Skeletal muscle satellite cell (primary cell): ENCODE results near the gene CHFR. TPM values are rescaled to one million over a fixed set of nuclear protein-coding genes. Genes with fewer than 3 reads are reported as not detected.
A peak's percentile ranks its signal among the peaks of the same experiment; 100 is the strongest.
"Not testable (repeated sequence)": the region's sequence is repeated elsewhere in the genome, so short reads cannot be mapped to it uniquely, and the experiment has no call there.

ENCODE experiments used
- H3K27me3 ChIP-seq: 2 replicates; pipeline ENCODE4 v1.7.0; 2013; ENCODE audit warnings: low read length; ENCODE audit not compliant: control insufficient read depth, insufficient read depth
- H3K36me3 ChIP-seq: 2 replicates; pipeline ENCODE4 v1.7.0; 2013; ENCODE audit warnings: mild to moderate bottlenecking, control low read depth, low read length; ENCODE audit not compliant: insufficient read depth
- H3K4me1 ChIP-seq: 2 replicates; pipeline ENCODE4 v1.7.0; 2013; ENCODE audit warnings: low read length; ENCODE audit not compliant: control insufficient read depth, insufficient read depth
- H3K4me2 ChIP-seq: 2 replicates; pipeline ENCODE4 v1.7.0; 2013; ENCODE audit warnings: mild to moderate bottlenecking, low read length
- H3K4me3 ChIP-seq: 2 replicates; pipeline ENCODE4 v1.7.0; 2013; ENCODE audit warnings: low read length
- H3K9ac ChIP-seq: 2 replicates; pipeline ENCODE4 v1.7.0; 2013; ENCODE audit warnings: mild to moderate bottlenecking, low read depth, low read length, moderate library complexity
- H3K9me3 ChIP-seq: replicated peaks from 2 replicates; pipeline ENCODE4 v1.7.0; 2013; ENCODE audit warnings: mild to moderate bottlenecking, control low read depth, low read length
- total RNA-seq: library from RNA; depleted of rRNA; stranded (reverse); fragments of >200 nt; gene quantifications from 2 replicates; pipeline ENCODE4 v1.2.3, GENCODE V29; 2012; rRNA removed

Gene CHFR
- total RNA-seq: 30.6 and 35.0 TPM in 2 replicates

GRCh38 chr12:132887513-132888351, at the start of gene CHFR:
Gene CHFR (minus strand): TSS chr12:132887605. CDS start chr12:132887328, 277 bp downstream.
- Histone ChIP-seq H3K4me1 (no peaks in the 10 kb centered on the region), H3K36me3 (peaks cover 24% of the 10 kb centered on the region), H3K27me3 (no peaks in the 10 kb centered on the region), H3K9ac (peak within 1 kb of the TSS; percentile 94), H3K4me2 (peak within 1 kb of the TSS; percentile 90), H3K4me3 (peak within 1 kb of the TSS; percentile 91), H3K9me3 (no peaks in the 10 kb centered on the region)

GRCh38 chr12:132936921-132937320, 49.5 kb upstream of the CHFR start:
- H3K9me3 ChIP-seq: peaks cover 35% of the 10 kb centered on the region

GRCh38 chr12:132936163-132936562, 48.8 kb upstream of the CHFR start:
- H3K4me3 ChIP-seq: no peak overlapping the region
- H3K9ac ChIP-seq: no peak overlapping the region
- peaks cover 36% of the 10 kb centered on the region for H3K9me3 ChIP-seq
- no peak overlapping the region for H3K4me2 ChIP-seq
- H3K4me1 ChIP-seq: no peaks in the 10 kb centered on the region
- H3K27me3 ChIP-seq: no peaks in the 10 kb centered on the region
- peaks cover 32% of the 10 kb centered on the region for H3K36me3 ChIP-seq

More at GRCh38 chr12:132936921-132937320, 49.5 kb upstream of the CHFR start:
- not testable (repeated sequence) for H3K4me2 ChIP-seq, H3K4me3 ChIP-seq, H3K9ac ChIP-seq, H3K4me1 ChIP-seq, H3K27me3 ChIP-seq
- peaks cover 32% of the 10 kb centered on the region for H3K36me3 ChIP-seq

- Histone ChIP-seq H3K4me2 (no peak overlapping the region), H3K36me3 (peaks cover 37% of the 10 kb centered on the region), H3K4me3 (no peak overlapping the region), H3K4me1 (no peaks in the 10 kb centered on the region), H3K9ac (no peak overlapping the region), H3K9me3 (peaks cover 83% of the 10 kb centered on the region), H3K27me3 (no peaks in the 10 kb centered on the region)
Measured at GRCh38 chr12:132926415-132926833, 39.0 kb upstream of the CHFR start.

- H3K9me3 ChIP-seq: peaks cover 85% of the 10 kb centered on the region
- no peak overlapping the region for H3K4me2 ChIP-seq
- no peaks in the 10 kb centered on the region for H3K4me1 ChIP-seq
- no peak overlapping the region for H3K9ac ChIP-seq
- H3K4me3 ChIP-seq: peak overlapping the region; percentile 42
- H3K36me3 ChIP-seq: peaks cover 34% of the 10 kb centered on the region
- no peaks in the 10 kb centered on the region for H3K27me3 ChIP-seq
Measured at GRCh38 chr12:132925597-132926414, 38.4 kb upstream of the CHFR start.

- peaks cover 75% of the 10 kb centered on the region for H3K9me3 ChIP-seq
- H3K4me2 ChIP-seq: no peak overlapping the region
- no peaks in the 10 kb centered on the region for H3K27me3 ChIP-seq
- no peaks in the 10 kb centered on the region for H3K4me1 ChIP-seq
- H3K4me3 ChIP-seq: no peak overlapping the region
- peaks cover 24% of the 10 kb centered on the region for H3K36me3 ChIP-seq
- H3K9ac ChIP-seq: no peak overlapping the region
Measured at GRCh38 chr12:132924356-132924755, 37.0 kb upstream of the CHFR start.

- no peak overlapping the region for H3K9ac ChIP-seq
- no peak overlapping the region for H3K4me2 ChIP-seq
- H3K27me3 ChIP-seq: no peaks in the 10 kb centered on the region
- H3K9me3 ChIP-seq: peaks cover 72% of the 10 kb centered on the region
- peaks cover 17% of the 10 kb centered on the region for H3K36me3 ChIP-seq
- no peak overlapping the region for H3K4me3 ChIP-seq
- H3K4me1 ChIP-seq: no peaks in the 10 kb centered on the region
Measured at GRCh38 chr12:132923356-132923909, 36.0 kb upstream of the CHFR start.

- Histone ChIP-seq H3K4me1 (no peaks in the 10 kb centered on the region), H3K36me3 (peaks cover 14% of the 10 kb centered on the region), H3K4me2 (no peak overlapping the region), H3K9ac (no peak overlapping the region), H3K9me3 (peaks cover 76% of the 10 kb centered on the region), H3K4me3 (no peak overlapping the region), H3K27me3 (no peaks in the 10 kb centered on the region)
Measured at GRCh38 chr12:132922676-132923075, 35.3 kb upstream of the CHFR start.

- Histone ChIP-seq H3K4me1 (no peaks in the 10 kb centered on the region), H3K4me3 (no peak overlapping the region), H3K9me3 (peaks cover 73% of the 10 kb centered on the region)
Measured at GRCh38 chr12:132921685-132922084, 34.3 kb upstream of the CHFR start.

GRCh38 chr12:132918680-132919079, 31.3 kb upstream of the CHFR start:
- no peak overlapping the region for H3K4me3 ChIP-seq
- H3K9ac ChIP-seq: no peak overlapping the region
- no peaks in the 10 kb centered on the region for H3K36me3 ChIP-seq
- H3K9me3 ChIP-seq: peaks cover 54% of the 10 kb centered on the region
- no peaks in the 10 kb centered on the region for H3K4me1 ChIP-seq
- no peak overlapping the region for H3K4me2 ChIP-seq
- H3K27me3 ChIP-seq: no peaks in the 10 kb centered on the region

More at GRCh38 chr12:132921685-132922084, 34.3 kb upstream of the CHFR start:
- Histone ChIP-seq H3K36me3 (peaks cover 10% of the 10 kb centered on the region), H3K27me3 (no peaks in the 10 kb centered on the region), H3K9ac (no peak overlapping the region), H3K4me2 (no peak overlapping the region)

GRCh38 chr12:132909030-132909368, 21.6 kb upstream of the CHFR start:
- Histone ChIP-seq H3K9ac (peak overlapping the region; percentile 88), H3K4me1 (peaks cover 5% of the 10 kb centered on the region), H3K4me2 (peak overlapping the region; percentile 86), H3K4me3 (peak overlapping the region; percentile 78), H3K27me3 (no peaks in the 10 kb centered on the region), H3K36me3 (no peaks in the 10 kb centered on the region), H3K9me3 (peaks cover 11% of the 10 kb centered on the region)
